Diencephalon (tissue), 1 donor: ENCODE results near the gene CYTH1. TPM values are rescaled to one million over a fixed set of nuclear protein-coding genes. Genes with fewer than 3 reads are reported as not detected.

ENCODE experiments used
- small RNA-seq: library from RNA; depleted of rRNA; stranded (forward); fragments of <200 nt; gene quantifications from one replicate; pipeline ENCODE3, GENCODE V24; 2014
- total RNA-seq: library from RNA; depleted of rRNA; stranded (reverse); fragments of >200 nt; gene quantifications from one replicate; pipeline ENCODE4 v1.2.3, GENCODE V29; 2014

The CYTH1 gene, protein sequence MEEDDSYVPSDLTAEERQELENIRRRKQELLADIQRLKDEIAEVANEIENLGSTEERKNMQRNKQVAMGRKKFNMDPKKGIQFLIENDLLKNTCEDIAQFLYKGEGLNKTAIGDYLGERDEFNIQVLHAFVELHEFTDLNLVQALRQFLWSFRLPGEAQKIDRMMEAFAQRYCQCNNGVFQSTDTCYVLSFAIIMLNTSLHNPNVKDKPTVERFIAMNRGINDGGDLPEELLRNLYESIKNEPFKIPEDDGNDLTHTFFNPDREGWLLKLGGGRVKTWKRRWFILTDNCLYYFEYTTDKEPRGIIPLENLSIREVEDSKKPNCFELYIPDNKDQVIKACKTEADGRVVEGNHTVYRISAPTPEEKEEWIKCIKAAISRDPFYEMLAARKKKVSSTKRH
- 41.1 TPM for total RNA-seq

DNA sequence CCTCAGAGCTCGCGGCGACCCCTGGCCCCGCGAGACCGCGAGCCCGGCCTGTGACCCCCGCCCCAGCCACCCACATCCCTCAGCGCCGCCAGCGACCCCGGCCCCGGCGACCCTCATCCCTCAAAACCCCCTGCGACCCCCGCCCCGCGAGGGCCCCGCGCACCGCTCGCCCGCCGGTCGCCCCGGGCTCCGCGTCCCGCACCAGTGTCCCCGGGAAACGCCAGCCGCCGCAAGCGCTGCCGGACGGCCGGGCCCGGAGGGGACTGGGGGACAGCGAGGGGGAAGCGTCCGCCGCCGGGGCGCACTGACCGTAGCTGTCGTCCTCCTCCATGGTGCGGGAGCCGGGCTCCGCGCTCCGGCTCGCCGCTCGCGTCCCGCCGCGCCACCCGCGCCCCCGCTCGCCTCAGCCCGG, at the start of gene CYTH1:
TSS of gene CYTH1 (minus strand) at position 381 of the 412 bp plus-strand sequence. CDS start at position 331, 50 bp downstream.

Small RNAs within 50 kb of the gene (small RNA-seq; reads per million reads assigned to genes)
- not detected for gene RNU6-638P

Other genes with a start within 250 kb of the CYTH1 start
- gene DNAH17, start 204.9 kb downstream of the CYTH1 start, total RNA-seq = 0.23 TPM
- gene USP36, start 58.5 kb upstream of the CYTH1 start, total RNA-seq = 15.0 TPM
- gene CEP295NL, start 120.9 kb upstream of the CYTH1 start, total RNA-seq = 1.4 TPM
- gene TIMP2, start 143.1 kb upstream of the CYTH1 start, total RNA-seq = 94.6 TPM
- gene LGALS3BP, start 197.7 kb upstream of the CYTH1 start, total RNA-seq = 28.6 TPM
- 24.9 TPM for gene CANT1, start 227.5 kb upstream of the CYTH1 start, total RNA-seq
- gene C1QTNF1, start 241.9 kb upstream of the CYTH1 start, total RNA-seq = 3.2 TPM